GM21423 (cell line): ENCODE measurements around the gene PHKB.
"Not testable (repeated sequence)": the region's sequence is repeated elsewhere in the genome, so short reads cannot be mapped to it uniquely, and the experiment has no call there.

Source experiments
- ATAC-seq: cut with Tn5 transposase; IDR thresholded peaks from one replicate; pipeline ENCODE4 v1.9.1; 2021; ENCODE audit warnings: mild to moderate bottlenecking, moderate library complexity; ENCODE audit not compliant: unreplicated experiment

Gene PHKB

DNA sequence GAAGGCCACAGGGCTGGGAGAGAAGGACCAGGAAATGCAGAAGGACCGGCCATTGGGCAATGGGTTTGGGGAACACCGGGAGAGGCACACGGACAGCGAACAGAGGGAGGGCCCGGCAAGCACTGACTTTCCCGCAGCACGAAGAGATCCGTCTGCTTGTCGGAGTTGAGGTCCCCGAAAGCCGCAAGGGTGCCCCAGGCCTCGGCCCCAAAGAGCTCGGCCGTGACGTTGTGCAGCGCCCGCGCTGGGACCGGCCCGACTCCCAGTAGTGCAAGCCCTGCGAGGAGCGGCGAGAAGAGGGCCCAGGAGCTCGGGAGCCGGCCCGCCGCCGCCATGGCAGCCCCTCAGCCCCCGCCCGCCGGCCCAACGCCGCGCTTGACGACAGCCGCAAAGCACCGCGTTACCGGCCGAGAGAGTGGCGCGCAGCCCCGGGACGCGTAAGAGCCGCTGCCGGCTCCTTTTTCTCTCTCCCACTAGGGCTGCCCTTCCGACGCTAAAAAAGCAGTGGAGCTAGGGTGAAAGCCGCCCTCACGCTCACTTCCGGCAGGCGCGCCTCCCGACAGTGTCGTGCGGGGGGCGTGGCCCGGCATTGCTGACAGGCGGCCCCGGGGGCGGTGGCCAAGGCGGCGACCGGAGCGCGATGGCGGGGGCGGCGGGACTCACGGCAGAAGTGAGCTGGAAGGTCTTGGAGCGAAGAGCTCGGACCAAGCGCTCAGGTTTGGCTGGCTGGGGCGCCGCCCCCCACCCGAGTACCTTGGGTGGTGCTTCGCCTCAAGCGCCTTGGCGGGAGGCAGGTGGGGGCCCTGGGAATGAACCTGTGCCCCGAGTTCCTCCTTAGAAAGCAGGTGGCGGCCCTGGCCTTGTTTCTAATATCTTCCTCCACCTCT, at the start of gene PHKB, which contains the start of gene ITFG1:
PHKB (plus strand) TSS at position 621 of the 887 bp plus-strand sequence; CDS start at position 641, 20 bp downstream.
ITFG1 (minus strand) TSS at position 353 of the 887 bp plus-strand sequence; CDS start at position 335, 18 bp downstream.
- ATAC-seq, result peak; percentile 73

DNA sequence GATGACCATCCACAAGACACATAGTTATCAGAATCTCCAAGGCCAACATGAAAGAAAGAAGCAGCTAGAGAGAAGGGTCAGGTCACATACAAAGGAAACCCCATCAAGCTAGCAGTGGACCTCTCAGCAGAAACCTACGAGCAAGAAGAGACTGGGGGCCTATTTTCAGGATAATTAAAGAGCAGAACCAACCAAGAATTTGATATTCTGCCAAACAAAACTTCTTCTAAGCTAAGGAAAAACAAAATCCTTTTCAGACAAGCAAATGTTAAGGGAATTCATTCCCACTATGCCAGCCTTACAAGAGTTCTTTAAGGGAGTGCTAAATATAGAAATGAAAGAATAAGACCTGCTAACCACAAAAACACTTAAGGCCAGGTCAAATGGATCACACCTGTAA, 48.1 kb upstream of the PHKB start:
- no peak for ATAC-seq

DNA sequence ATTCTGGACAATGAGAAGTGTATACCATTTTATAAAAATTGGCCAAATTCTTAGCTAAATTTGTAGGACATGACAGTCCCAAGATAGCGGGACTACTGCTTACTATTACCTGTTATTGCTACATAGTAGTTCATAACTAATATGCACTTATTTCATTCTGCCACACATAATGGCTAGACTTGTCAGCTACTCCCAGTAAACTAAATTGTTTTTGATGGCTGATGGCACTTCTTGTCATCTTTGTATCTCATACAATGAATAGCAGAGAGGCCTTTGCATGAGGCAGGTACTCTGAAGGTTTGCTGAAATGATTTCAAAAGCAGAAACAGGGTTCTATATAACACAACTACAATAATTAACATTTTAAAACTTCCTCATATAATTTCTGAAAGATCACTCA, 44.3 kb upstream of the PHKB start:
- no peak for ATAC-seq

DNA sequence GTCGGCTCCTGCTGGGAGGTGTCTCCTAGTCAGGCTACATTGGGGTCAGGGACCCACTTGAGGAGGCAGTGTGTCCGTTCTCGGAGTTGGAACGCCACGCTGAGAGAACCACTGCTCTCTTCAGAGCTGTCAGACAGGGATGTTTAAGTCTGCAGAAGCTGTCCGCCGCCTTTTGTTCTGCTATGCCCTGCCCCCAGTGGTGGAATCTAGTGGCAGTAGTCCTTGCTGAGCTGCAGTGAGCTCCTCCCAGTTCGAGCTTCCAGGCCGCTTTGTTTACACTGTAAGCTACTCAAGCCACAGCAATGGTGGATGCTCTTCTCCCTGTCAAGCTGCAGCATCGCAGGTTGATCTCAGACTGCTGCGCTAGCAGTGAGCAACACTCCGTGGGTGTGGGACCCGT, 36.3 kb upstream of the PHKB start:
- no peak for ATAC-seq

DNA sequence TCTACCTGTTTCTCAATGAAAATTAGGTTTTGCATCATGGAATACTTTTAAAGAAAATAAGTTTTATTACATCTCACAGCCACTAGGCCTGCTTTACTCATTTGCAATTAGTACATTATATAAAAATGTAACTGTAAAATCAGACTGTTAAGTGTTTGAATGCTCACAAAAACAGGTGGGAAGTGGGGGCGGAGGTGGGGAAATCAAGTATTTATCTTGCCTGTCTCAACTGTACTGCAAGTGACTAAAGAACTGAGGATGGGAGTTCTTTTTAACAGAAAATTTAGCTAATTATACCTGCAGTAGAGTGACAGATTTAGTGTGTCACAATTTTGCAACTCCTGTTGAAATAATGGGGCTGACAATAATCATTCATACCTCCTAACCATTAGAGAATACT, 34.3 kb upstream of the PHKB start:
- no peak for ATAC-seq

DNA sequence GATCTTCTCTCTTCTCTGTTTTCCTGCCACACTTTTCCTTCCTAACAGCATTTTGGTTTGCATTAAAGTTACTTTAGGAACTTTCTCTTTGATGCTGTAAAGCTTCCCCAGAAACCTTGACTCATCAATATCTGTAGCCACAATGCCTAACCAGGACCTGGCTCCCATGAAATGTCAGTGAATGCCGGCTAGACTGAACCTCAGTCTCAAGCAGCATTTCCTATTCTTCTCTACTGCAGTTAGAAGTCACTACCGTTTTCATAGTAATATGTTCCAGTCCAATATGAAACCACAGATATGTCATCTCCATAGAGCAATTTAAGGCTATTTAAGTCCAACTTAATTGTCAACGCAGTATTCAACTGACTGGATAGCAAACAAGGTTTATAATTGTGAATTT, 29.2 kb upstream of the PHKB start:
- ATAC-seq, result no peak

DNA sequence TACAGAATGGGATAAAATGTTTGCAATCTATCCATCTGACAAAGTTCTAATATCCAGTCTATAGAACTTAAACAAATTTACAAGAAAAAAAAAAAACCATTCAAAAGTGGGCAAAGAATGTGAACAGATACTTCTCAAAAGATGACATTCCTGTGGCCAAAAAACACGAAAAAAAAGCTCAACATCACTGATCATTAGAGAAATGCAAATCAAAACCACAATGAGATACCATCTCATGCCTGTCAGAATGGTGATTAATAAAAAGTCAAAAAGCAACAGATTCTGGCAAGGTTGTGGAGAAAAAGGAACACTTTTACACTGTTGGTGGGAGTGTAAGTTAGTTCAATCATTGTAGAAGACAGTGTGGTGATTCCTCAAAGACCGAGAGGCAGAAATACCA, 26.9 kb upstream of the PHKB start:
- not testable (repeated sequence) for ATAC-seq

DNA sequence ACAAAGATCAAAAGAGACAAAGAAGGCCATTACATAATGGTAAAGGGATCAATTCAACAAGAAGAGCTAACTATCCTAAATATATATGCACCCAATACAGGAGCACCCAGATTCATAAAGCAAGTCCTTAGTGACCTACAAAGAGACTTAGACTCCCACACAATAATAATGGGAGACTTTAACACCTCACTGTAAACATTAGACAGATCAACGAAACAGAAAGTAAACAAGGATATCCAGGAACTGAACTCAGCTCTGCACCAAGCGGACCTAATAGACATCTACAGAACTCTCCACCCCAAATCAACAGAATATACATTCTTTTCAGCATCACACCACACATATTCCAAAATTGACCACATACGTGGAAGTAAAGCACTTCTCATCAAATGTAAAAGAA, 21.1 kb upstream of the PHKB start:
- not testable (repeated sequence) for ATAC-seq

DNA sequence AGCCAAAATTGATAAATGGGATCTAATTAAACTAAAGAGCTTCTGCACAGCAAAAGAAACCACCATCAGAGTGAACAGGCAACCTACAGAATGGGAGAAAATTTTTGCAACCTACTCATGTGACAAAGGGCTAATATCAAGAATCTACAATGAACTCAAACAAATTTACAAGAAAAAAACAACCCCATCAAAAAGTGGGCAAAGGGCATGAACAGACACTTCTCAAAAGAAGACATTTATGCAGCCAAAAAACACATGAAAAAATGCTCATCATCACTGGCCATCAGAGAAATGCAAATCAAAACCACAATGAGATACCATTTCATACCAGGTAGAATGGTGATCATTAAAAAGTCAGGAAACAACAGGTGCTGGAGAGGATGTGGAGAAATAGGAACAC, 18.2 kb upstream of the PHKB start:
- not testable (repeated sequence) for ATAC-seq

DNA sequence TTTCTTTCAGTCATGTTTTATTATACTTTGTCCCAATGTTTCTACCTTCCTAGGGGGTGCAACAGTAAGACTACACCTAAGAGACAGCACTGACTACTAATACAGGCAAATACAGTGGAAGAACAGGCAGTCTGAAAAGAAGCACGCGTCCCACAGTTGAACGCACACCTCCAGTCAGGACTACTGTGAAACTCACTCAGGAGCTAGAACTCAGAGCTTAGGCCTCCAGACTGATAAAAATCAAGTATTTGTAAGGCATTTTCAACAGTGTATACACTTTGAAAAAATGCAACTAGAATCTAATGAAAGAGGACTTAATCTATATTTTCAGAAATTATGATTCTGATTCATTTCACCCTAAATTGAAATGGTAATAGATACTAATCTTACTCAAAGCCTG, 14.7 kb upstream of the PHKB start:
- no peak for ATAC-seq

DNA sequence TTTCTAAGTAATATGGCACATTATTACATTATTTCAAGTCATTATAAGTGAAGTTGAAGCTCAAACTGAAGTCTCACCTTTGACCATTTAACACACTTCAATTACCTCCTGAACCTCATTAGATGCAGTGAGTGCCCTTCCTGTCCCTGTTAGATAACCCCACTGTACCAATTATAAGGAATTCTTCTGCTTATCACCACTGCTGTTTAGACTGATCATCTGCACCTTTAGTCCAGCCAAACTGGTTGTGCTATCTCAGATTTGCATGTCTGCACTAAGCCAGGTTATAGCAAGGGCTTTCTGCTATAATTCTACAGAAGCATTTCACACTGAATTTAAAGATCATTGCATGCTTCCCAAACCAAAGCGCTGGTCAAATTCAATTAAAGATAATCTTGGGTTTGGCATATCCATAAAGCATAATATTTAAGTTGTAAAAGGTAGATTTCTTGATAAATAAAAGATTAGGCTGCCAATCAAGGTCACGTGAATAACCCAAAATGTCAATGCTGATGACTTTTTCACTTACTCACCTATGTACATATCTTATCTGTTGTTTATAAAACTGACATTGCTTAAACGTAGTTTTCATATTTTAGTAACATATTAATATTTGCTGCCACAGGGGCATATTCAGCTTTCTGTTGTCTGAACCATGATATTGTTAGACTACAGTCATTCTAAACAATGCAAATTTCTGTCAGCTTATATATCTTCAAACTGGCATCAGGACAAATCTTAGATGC, 12.1 kb upstream of the PHKB start:
- no peak for ATAC-seq

DNA sequence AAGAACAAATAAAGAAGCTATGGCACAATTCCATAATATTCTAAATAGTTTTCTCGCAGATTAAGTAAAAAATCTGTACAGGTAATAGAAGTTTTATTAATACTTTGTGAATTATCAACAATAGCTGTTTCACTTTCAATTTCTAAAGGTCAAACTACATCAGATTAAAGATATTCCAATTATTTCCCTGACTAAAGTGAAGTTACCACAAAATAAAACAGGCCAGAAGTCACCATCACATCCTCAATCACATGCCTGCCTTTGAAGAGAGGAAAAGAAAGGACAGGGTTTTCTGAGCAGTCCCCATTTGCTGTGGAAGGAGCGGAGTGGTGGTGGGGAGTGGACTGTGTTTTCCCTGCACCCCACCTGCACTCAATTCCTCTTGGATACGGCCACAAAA, 11.3 kb upstream of the PHKB start:
- ATAC-seq, result no peak

DNA sequence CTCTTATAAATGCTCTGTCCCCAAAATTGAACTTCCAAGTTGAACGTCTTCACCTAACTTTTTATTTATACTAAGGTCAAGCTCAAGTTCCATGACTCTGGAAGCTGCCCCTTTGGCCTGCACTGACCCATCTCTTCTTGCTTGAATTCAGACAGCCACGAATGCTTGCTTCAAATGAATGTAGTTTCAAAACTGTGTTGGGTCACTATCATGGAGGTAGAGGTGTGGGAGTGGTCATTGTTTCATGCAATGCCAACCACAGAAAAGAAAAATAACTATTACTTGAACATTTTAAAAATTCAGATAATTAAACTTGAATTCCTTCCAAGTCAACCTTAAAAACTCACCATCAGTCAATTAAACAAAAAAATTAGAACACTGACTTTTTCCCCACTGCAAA, 2.8 kb upstream of the PHKB start:
- no peak for ATAC-seq

DNA sequence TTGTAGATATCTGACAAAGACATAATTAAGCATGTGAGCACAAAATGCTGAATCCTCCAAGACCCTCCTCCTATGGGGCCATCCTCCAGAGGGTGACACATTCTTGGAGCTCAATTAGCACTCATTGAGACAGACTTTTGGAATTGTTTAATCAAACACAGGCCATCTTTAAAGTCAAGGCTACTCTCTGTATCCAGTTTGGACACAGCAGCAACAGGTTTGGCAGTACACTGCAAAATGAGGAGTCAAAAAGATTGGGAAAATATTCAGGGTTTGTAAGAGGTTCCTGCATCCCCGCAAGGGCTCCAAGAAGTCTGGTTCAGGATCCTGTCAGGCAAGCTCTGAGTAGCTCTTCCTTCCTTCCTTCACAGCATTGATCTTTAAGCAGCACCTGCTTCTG, 1.5 kb upstream of the PHKB start:
- ATAC-seq, result no peak

DNA sequence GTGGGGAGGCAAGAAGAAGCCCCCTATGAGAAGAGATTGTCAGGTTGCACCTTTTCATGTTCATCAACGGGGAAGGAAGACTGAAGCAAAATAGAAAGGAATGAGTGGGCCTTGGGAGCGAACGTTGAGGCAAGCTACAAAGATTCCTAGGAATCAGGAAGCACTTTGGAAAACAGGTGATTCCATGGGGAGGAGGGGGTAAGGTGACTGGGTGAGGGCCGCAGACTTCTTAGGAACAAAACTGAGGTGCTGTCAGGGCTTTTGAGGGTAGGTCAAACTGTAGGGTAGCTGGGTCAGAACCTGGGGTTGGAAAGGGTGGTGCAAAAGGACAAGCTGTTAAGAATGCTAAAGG, 796 bp upstream of the PHKB start:
- ATAC-seq, result no peak

DNA sequence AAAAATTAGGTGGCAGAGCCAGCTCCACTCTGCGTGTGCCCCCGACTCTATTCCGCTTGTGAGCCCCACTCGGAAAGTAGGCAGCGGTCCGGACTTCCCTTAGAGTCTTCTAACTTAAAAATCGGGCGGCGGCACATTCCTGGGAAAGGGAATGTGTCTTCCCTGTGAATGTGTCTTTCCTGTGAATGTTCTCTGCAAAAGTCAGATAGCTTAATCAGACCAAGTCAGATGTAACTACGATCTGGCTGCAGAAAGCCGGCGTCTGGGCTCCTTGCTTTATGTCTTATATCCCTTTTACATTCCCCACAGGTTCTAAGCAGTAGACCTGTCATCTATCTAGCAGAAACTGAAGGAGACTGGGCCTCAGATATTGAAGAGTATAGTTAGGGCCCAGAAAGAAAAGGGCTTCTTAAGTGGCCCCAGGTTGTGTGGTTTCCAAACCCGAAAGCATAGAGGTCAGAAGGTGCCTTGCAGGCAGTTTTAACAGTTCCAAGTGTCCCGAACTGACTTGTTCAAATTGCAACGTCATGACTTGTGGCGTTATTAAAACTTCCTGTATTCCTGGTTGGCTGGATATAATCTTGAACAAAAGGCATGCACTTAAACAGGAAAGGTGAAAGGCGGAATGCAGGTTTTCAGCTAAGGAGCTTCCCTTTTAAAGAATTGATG, 601 bp downstream of the PHKB start:
- ATAC-seq, result no peak

DNA sequence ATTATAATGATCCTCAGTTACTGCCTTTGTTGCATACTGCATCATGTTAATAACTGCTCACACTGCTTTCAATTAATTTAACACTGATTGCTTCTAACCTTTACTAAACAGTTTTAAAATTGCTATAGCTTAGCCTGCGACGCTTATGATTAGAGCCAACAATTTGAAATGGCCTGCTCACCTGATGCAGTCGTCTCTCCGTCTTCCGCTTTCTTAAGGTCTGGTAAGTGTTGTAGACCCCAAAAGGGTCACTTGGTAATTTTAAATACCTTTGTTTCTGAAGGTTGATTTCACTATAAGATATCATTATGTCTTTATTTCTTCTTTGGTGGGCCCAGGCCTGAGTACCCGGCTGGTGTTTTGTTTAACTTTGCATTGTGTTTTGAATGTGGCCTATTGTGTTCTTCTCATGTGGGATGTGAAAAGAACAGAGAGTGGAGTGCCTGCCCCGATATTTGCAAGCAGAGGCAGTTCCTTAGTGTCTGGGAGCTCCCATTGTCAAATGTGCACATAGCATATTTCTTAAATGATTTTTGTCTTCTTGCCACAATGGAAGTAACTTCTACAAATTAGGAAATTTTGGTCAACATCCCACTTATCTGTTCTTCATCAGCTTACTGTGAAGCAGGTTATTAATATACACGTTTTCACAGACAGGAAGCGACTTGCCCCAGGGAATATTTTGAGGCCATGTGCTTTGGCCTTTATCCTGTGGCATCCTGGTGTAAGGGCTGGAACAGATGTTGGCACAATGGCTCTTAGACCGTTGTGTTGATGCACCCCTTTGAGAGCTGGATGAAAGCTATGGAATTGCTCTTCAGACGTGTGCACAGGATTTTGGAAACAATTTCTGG, 2.9 kb downstream of the PHKB start:
- ATAC-seq, result no peak

DNA sequence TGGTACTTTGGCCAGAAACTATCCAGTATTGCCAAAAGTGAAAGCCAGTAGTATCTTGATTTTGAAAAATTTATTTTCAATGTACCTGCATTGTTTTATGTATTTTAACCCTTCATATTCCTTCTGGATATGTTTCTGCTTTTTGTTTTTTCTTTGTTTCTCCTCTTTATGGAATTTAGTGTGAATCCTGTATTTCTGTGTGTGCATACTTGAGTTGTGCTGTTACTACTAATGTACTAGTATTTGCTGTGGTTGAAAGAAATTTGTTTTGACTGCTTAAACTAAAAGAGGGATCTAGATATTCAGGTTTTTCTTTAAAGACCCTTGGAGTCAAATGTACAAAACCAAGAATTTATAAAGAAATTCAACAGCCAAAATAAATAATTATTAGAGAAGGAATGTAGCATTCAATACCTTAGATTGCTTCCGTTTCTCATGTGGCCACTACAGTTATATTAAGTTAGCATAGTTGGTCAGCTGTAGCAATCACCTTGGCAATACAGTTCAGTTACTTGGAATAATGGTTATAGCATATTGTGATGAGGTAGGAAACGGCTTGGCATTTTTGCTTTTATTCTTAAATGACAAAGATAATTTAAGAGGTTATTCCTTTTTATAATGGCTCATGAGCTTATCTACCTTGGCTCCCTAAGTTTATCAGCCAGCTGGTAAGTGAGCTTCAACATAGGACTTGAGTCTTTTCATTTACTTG, 4.9 kb downstream of the PHKB start:
- ATAC-seq, result no peak

DNA sequence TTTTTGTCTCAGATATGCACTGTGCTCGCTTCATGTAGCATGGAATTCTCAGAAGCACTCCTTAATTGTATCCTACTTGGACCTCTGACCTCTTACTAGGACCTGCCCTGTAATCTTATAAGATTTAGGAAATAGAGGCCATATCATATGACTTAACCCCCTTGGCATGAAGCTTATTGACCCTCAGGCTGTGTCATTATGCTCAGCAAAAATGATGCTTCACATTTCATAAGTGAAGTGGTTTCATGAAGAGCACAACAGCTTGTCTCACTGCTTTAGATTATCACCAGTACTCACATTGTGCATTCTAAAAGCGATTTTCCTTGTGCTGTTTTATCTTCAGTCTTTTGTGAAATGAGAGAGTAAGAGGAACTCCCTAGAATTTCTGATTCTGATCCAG, 6.4 kb downstream of the PHKB start:
- no peak for ATAC-seq

DNA sequence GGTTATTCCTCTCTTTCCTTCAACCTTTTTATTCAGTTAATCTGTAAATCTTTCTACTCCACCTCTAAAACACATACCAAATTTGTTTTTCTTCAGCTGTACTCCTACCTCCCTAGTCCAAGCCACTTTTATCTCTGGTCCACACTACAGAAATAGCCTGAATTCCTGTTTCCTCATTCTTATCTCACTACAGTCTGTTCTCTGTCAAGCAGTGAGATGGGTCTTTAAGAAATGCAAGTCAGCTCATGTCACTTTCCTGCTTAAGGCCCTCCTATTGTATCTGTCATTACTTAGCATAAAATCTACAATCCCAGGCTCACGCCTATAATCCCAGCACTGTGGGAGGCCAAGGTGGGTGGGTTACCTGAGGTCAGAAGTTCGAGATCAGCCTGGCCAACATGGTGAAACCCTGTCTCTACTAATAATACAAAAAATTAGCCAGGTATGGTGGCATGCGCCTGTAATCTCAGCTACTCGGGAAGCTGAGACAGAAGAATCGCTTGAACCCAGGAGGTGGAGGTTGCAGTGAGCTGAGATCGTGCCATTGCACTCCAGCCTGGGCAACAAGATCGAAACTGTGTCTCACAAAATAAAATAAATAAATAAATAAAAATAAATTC, 7.0 kb downstream of the PHKB start:
- ATAC-seq, result not testable (repeated sequence)
